NCI-H1694 (cell line): ENCODE data around the gene VIPAS39.

Source experiments
- DNase-seq: peaks from one replicate; lab custom pipeline; 2025; lab: John Stamatoyannopoulos, UW

The VIPAS39 gene

DNA sequence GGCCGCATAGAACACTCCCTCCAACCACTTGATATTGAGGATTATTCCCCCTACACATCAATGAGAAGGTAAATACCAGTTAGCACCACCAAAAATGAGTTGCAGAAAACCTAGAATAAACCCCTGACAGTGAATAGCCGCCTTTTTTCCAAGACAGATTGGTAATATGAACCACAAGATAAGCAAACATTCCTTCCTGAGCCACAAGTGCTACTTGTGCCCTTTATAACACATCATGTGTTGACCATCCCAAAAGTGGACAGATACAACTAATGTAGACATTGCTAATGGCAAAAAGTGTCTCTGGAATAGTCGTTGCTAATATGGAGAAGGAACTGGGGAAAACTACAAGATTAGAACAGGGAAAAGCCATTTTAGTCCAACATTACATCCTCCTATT is 51.3 kb downstream of the VIPAS39 start:
- DNase-seq: no peak

DNA sequence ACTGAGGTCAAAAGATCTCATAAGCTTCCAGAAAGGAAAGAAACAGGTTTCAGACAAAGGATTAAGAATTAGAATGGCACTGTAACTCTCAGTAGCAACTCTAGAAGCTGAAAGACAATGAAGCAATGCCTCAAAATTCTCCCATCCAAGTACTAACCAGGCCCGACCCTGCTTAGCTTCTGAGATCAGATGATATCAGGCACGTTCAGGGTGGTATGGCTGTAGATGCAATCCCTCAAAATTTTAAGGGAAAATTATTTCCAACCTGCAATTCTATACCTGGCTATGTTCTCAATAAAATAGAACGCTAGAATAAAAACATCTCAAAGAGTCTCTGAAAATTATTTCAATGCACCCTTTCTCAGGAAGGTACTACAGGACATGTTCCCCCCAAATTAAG is 53.6 kb downstream of the VIPAS39 start:
- DNase-seq: no peak

DNA sequence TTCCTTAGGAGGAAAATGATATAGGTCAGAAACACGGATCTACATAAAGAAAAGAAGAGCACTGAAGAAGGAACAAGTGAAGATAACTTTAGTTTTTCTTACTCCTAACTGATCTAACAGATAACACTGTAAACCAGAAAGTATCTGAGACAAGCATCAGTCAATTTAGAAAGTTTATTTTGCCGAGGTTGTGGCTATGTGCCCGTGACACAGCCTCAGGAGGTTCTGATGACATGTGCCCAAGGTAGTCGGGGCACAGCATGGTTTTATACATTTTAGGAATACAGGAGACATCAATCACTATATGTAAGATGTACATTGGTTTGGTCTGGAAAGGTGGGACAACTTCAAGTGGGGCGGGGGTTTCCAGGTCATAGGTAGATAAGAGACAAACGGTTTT is 57.2 kb downstream of the VIPAS39 start:
- no peak for DNase-seq

DNA sequence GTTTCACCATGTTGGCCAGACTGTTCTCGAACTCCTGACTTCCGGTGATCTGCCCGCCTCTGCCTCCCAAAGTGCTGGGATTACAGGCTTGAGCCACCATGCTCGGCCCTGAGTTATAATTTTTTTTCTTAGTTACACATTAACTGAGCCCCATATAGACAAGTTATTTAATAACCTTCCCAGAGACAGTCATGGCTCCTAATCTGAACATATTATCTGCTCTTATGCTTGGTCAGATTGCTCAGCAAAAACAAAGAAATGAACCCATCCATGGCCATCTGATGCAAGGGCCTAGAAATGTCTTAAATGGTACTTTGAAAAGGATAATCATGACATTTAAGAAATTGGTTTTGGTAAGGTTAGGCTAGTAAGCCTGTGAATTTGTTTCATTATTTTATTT is 67.2 kb downstream of the VIPAS39 start:
- DNase-seq: no peak

GRCh38 chr14:77378701-77379100 is 78.7 kb downstream of the VIPAS39 start:
- DNase-seq: no peak

DNA sequence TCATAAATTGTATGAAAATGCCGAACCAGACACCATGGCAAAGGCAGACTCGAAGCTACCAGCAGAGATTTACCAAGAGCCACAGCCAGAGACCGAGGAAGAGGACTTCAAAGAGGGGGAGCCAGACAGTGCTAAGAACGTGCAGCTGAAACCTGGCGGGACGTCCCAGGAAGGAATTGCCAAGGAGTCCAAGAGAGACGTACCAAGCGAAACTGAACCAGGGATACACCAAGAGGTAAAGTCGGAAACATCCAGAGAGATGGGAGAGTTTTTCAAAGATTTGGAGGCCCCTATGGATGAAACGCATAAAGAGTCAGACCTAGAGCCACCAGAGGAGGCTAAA is 79.9 kb downstream of the VIPAS39 start:
- DNase-seq: no peak

- DNase-seq: peak; percentile 87
These were observed 80.5 kb downstream of the VIPAS39 start, which contains the start of the genes SAMD15 and TMED8 for GRCh38 chr14:77376771-77377501. SAMD15 (plus strand) TSS chr14:77377379; CDS start chr14:77377419, 40 bp downstream. TMED8 (minus strand) TSS chr14:77377094; CDS start chr14:77377053, 41 bp downstream.
